B cell (primary cell): ENCODE data around the gene DYNLT2B.

Source experiments
- EZH2 ChIP-seq: IDR thresholded peaks from 2 replicates; pipeline ENCODE4 v1.6.1; 2012; ENCODE audit warnings: borderline replicate concordance, low read depth, mild to moderate bottlenecking, moderate library complexity, low read length; ENCODE audit not compliant: insufficient read depth, poor library complexity, severe bottlenecking
- TF ChIP-seq, protein P1 (sequence below): fragments of 200-600 bp; IDR thresholded peaks from one replicate; pipeline ENCODE4 v1.8.0; 2022; ENCODE audit warnings: antibody characterized with exemption, mild to moderate bottlenecking

DNA sequence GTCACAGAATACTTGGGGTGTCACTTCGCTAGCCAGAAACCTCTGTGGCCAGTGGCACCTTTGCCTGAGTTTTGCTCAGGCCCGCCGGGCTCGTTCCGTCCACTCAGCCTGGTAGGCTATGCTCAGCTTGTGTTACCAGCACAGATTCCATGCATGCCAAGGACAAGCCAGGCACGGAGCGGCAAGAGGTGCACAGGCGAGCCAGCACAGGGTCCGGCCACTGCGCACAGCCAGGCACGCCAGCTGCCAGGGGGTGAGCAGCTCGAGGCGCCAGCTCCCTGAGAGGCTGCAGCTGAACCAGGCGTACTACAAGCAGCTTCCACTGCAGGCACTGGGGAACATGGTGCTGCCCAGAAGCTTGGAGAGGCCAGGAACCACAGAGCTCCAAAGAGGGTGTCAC, 45.2 kb downstream of the DYNLT2B start:
- TF ChIP-seq, protein P1, sequence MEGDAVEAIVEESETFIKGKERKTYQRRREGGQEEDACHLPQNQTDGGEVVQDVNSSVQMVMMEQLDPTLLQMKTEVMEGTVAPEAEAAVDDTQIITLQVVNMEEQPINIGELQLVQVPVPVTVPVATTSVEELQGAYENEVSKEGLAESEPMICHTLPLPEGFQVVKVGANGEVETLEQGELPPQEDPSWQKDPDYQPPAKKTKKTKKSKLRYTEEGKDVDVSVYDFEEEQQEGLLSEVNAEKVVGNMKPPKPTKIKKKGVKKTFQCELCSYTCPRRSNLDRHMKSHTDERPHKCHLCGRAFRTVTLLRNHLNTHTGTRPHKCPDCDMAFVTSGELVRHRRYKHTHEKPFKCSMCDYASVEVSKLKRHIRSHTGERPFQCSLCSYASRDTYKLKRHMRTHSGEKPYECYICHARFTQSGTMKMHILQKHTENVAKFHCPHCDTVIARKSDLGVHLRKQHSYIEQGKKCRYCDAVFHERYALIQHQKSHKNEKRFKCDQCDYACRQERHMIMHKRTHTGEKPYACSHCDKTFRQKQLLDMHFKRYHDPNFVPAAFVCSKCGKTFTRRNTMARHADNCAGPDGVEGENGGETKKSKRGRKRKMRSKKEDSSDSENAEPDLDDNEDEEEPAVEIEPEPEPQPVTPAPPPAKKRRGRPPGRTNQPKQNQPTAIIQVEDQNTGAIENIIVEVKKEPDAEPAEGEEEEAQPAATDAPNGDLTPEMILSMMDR: no peak
- TF ChIP-seq EZH2: no peak
